HTR-8/SVneo (cell line): ENCODE data around the gene APOL4.
"Not testable (repeated sequence)": the region's sequence is repeated elsewhere in the genome, so short reads cannot be mapped to it uniquely, and the experiment has no call there.

Experiments used
- DNase-seq: peaks from one replicate; pipeline ENCODE4 v3.0.0; 2011; ENCODE audit warnings: low spot score, mixed read lengths; ENCODE audit not compliant: insufficient read length
- FAIRE-seq: peaks from 2 replicates; lab custom pipeline; 2011; peaks lifted over from hg19 to GRCh38; lab: Jason Lieb, UNC

The APOL4 gene, protein sequence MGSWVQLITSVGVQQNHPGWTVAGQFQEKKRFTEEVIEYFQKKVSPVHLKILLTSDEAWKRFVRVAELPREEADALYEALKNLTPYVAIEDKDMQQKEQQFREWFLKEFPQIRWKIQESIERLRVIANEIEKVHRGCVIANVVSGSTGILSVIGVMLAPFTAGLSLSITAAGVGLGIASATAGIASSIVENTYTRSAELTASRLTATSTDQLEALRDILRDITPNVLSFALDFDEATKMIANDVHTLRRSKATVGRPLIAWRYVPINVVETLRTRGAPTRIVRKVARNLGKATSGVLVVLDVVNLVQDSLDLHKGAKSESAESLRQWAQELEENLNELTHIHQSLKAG

DNA sequence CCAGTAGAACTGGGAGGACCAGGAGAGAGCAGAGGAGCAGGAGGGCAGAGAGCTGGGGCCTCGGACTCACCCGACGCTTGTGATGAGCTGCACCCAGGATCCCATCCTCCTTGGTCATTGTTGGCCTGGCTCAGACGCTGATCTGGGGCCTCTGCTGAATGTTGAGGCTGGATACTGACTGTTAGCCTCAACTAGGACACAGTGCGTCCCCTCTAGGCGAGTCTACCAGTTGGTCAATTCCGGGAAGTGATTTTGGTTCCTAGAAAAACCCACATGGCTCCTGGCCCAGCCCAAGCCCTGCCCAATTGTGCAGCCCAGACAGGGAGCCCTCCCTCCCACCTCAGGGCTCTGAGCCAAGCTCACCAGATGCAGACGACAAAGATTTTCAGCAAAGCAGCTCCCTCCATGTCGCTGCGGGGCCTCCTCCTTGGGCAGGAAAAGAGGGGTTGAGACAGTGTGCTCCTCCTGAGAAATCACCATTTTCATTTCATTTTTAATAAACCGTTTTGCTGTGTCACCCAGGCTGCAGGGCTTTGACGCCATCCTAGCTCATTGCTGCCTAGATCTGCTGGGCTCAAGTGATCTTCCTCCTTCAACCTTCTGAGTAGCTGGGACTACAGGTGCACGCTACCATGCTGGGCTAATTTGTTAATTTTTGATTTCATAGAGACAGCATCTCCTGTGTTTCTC, at the start of gene APOL4:
APOL4 (minus strand) TSS at position 180 of the 690 bp plus-strand sequence; CDS start at position 105, 75 bp downstream.
- no peak for DNase-seq
- no peak for FAIRE-seq

DNA sequence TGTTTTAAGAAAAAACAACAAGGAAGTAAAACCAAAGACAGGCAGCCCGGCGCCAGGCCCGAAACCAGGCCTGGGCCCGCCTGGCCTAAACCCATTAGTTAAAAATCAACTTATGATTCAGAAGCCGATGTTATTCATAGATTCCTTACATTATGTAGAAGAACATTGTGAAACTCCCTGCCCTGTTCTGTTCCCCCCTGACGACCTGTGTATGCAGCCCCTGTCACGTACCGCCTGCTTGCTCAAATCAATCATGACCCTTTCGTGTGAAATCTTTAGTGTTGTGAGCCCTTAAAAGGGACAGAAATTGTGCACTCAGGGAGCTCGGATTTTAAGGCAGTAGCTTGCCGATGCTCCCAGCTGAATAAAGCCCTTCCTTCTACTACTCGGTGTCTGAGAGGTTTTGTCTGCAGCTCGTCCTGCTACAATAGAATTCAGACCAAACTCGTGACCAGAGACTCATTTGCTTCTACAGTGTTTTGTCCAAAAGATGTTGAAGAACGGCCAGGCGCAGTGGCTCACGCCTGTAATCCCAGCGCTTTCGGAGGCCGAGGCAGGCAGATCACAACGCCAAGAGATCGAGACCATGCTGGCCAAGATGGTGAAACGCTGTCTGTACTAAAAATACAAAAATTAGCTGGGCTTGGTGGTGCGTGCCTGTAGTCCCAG, 48.8 kb upstream of the APOL4 start:
- not testable (repeated sequence) for DNase-seq, FAIRE-seq

DNA sequence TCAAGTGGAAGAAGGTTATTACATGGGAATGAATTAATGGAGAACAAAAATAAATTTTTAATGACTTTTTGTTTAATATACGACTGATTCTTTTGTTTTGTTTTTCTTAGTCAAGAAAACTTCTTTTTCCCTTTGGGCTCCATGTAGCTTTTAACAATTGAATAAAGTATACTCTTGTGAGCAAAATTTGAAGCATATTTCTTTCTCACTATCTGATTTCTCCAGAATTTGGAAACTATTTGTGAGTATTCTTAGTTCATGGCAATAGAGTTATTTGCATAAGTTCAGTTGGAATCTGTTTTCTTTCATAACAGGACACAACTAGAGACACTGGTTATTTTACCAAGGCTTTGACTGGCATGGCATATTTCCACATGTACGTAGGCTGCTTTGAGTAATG, 47.6 kb upstream of the APOL4 start:
- DNase-seq (no peak), FAIRE-seq (no peak)

DNA sequence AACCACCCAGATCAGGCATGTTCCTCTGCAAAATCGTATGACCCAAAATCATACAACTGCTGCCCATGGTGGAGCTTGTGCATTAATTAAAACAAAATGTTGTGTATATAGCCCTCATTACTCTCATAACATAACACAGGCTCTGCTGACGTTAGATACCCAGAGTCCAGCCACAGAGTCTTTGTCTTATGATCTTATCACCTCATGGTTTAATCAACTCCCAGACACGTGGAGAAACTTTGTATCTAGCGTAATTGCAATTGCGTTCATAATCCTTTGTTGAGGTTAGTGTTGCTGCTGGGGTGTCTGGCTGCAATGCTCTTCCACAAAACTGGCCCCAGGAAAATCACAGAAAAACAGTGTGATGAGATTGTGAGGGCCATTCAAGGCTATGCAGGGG, 46.3 kb upstream of the APOL4 start:
- DNase-seq (no peak), FAIRE-seq (no peak)

DNA sequence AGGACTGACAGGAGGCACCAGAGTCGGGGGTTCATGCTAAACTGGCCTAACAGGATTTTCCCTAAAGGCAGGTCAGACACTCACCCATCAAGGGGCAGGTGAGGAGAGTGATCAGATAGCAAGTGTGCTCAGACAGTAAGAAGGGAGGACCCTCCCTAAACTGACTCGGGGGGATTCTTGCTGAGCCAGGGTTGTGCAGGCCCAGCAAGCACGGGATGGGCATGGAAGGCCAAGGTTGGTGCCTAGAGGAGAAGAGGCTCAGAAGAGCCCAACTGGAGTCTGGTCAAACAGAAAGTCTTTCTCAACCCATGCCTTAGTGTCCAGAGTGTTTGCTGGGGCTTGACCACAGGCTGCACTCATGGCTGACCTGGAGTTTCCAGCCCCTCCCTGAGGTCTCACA, 45.1 kb upstream of the APOL4 start:
- DNase-seq, result no peak
- FAIRE-seq, result no peak

DNA sequence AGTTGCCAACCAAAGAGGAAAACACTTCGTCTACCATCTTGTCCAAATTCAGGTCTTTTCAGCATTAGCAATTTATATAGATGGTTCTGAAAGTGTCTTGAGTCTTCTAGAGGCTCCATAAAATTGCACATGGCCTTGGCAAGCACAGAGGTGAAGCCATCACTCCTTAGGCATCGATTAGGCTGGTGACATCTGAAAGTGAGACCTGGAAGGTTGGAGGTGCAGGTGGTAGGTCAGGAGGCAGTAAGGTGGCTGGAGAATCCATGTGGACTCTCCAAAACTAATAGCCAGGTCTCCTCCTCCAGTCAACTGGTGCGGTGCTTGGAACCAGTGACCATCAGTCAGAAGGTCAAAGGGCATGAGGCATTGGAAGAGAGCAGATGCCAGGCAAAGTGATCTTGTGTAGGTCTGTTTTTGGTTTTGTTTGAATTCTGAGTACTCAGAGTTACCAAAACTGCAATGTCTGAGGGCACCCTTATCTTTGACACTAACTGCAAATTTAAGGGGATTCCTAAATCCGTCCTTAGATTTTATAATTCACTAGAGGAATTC, 44.3 kb upstream of the APOL4 start:
- DNase-seq (no peak), FAIRE-seq (no peak)

DNA sequence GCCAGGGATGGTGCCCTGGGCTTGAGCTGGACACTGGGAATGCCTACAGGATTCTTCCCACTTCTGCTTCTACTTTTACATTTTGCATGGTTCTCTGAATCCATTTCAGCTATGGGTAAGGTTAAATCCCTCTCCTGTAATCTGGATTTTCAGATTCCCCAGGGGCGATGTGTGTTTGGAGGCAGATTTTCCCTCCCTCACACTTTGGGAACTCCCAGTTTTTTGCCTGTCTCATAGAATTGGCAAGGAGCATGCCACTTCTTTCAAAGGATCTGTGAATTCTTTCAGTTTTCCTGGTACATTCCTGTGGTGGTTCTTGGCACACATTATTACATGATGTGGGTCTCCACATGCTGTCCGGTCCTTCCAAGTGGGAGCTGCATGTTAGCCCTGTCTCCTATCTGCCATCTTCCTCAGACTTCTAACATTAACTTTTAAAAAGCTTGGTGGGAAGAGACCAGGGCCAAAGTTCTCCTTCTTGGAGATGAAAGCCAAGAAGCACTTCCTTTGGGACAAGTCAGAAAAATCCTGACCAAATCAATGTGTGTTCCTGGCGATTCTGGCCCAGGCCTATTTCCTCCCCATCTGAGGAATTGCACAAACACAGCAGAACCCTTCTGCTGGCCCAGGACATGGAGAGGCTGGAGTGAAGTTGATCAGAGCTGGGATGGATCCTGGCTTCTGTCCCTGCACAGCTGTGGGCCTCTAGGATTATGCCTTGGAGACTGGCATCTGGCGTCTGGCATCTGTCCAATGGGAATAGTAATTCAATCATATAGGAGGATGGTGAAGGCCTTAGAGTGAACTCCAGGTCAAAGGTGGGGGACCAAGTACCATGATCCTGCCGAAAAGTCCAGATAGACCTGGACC, 43.1 kb upstream of the APOL4 start:
- no peak for FAIRE-seq

DNA sequence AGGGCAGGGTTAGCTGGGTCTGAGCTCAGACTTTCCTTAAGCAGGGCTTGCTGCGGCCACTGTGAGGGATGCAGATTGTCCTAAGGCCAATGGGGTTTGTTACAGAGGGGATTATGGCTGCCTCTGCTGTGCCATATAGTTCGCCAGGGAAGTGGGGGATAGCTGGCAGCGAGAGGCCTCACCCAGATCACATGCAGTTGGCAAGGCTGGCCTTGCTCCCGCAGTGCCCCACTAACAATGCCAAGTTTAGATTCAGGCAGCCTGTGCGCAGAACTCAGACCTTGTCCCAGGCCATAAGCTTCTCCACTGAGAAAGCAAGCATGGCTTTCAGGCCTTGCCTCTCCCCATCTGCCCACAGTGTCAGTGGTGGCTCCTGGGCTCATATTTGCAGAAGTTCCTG, 42.4 kb upstream of the APOL4 start:
- FAIRE-seq (no peak), DNase-seq (no peak)

More for the DNA sequence above, 43.1 kb upstream of the APOL4 start:
- no peak for DNase-seq

DNA sequence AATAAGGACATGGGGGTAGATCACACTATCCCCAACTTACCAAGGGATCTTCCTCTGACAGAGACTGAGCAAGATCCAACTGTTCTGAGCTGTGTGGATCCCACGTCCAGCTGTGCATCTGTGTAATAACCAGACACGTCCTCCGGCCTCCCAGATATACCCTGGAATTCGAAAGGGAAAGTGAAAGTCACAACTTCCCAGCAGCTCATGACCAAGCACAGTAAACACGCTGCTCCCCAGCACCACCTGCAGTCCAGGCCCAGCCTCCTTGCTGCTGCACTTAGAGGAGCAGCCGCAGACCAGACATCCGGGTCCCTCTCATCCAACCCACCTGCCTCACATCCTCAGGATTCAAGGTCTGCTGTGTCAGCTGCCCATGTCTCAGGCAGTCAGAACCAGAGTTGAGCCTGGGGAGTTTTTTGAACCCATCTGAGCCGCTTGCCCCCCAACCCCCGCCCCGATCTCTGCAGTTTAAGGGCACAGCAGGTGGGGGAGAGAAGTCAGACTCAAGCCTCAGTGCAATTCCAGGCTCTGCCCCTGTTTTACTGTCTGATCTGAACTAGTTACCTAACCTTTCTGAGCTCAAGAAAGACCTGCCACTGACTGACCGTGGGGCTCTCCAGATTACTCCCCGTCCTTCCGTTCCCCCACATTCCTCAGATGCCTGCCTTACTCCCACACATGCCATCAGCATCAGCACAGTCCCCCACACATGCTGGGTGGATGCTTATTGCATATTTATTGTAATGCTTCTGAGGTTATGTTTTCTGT, 38.0 kb upstream of the APOL4 start, which contains the start of gene APOL2:
APOL2 (minus strand) TSS at position 127 of the 771 bp plus-strand sequence. CDS start 6,365 bp downstream, outside the sequence.
- FAIRE-seq, result peak; percentile 71
- peak; percentile 83 for DNase-seq

DNA sequence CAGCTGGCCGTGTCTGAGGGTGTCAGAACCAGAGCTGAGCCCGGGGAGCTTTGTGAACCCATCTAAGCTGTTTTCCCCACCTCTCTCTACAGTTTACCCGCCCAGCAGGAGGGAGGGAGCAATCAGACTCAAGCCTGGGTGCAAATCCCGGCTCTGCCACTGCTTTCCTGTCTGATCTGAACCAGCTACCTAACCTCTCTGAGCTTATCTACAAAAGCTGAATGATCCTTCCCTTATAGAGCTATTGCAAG, 37.5 kb upstream of the APOL4 start:
- DNase-seq (no peak), FAIRE-seq (no peak)

DNA sequence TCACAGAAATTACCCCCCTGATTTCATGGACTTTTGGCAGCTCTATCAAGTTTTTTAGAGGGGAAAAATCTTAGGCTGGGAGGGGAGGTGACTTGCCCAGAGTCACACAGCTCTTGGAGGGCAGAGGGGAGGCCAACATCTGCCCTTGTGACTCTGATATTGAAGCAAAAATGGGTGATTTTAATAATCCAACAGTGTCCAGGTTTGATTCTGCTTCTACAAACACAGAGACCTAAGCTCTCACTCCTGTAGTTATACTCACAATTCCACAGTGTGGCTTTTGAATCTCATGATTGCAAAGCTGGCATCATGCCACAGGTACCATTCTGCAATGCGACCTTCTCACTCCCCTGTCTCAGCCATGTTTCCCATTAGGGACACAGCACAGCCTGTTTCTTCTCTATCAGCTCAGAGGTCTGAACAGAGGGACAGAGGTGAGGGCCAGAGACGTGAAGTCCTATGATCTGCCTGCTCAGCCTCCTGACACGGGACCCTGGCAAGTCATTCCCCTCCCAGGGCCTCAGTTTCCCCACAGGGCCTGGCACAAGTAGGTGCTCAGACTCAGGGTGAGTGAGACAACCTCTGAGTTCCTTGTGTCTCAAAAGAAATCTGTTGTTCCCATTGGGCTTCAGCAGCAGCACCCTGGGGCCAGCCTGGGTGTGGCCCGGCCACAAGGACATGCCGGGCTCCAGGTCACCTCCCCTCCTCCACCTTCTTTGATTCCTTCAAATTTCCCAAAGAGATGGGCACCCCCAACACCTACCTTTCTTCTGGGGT, 37.0 kb upstream of the APOL4 start:
- no peak for DNase-seq
- no peak for FAIRE-seq

DNA sequence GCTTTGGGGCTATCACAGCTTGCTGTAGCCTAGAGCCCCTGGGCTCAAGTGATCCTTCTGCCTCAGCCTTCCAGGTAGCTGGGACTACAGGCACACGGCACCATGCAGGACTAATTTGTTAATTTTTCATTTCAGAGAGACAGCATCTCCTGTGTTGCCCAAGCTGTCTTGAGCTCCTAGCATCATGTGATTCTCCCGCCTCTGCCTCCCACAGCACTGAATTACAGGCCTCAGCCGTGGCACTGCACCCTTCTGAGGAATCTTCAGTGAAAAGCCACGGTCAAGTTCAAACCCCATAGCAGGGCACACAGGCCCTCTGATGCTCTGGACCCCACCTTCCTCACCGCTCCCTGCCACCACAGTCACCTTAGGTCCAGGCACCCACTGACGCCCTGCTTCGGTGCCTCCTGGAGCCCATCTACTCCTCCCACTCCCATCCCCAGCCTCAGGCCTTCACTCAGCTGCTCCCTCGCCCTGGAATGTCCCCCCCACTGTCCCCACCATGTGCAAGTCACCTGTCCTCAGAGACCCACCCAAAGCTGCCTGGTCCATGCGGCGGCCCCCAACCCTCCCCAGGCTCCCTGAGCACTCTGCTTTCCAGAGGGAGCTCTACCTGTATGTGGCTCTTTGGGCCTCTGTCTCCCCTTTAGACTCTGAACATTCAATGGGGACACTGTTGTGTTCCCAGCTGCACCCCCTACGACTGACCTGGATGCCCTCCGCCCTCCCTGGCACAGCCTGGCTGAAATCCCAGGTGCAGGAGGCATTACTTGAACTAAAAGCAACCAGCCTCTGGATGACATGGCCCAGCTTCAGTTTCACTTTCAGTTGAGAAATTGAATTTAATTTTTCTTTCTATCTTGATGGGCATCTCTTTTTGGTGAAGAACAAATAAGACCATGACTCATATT, 36.1 kb upstream of the APOL4 start:
- FAIRE-seq, result no peak
- no peak for DNase-seq

DNA sequence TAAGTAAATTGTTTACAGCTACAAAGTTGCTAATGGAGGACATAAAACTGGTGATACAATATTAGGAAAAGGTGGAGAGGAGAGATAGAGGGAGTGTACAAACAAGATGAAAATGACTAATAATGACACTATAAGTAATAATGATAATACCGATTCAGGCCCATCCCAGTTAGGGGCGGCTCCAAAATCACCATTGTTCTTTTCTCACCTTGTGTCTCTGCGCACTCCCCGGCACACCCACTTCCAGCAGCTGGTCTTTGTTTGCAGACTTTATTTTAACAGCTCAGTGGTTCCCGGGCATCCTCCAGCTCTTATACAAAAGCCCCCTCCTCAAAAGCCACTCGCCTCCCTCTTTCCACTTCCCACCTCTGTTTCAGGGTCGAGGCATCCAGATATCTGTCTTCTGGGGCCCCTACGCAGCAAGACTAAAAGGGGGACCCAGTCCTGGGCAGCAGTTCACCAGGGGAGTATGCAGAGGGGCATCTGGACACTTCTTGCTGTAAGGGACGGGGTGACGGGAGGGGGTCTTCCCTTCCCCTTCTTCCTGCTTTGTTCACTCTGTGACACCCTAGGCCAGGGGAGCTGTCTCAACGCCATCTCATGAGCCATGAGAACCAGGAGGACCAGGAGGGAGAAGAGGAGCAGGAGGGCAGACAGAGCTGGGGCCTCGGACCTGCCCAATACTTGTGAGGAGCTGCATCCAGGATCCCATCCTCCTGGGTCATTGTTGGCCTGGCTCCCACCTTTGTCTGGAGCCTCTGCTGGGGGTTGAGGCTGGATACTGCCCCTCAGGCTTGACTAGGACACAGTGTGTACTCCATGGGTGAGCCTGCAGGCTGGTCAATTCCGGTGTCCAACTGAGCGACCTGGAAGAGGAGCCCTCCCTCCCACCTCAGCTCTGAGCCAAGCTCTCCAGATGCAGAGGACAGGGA, 35.0 kb upstream of the APOL4 start:
- no peak for FAIRE-seq

DNA sequence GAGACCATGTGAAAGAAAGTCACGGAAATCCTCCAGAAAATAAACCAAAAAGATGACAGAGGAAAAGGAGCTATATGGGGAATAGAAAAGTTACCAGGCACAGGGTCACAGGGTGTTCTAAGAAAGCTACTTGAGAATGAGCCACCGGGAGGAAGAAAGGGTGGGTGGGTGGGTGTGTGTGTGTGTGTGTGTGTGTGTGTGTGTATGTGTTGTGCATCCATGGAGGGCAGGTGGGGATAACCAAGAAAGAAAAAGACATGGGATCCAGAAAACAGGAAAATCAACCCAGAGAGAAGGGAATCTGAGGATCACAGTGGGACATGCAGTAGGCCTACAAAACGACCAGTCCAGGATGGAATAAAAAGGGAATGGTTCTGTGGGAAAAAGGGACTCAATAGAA, 34.0 kb upstream of the APOL4 start:
- DNase-seq (no peak), FAIRE-seq (no peak)

More for the DNA sequence above, 35.0 kb upstream of the APOL4 start:
- no peak for DNase-seq

DNA sequence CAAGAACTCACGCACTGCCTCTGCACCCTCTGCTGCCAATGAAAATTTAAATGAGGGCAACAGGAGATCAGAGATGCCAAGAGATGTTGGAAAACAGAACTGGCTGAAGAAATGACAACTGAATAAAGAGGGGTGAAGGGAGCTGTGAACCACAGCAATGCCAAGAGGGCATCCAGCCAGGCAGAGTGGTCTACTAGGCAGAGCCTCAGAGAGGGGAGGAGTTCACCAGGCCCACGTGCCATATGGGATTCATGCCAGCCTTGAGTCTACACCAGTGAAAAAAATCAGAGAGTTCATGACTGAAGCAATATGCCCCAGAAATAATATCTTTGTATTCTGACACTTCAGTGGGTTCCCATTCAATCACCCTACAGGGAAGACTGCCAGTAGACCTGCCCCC, 33.3 kb upstream of the APOL4 start:
- DNase-seq (no peak), FAIRE-seq (no peak)

DNA sequence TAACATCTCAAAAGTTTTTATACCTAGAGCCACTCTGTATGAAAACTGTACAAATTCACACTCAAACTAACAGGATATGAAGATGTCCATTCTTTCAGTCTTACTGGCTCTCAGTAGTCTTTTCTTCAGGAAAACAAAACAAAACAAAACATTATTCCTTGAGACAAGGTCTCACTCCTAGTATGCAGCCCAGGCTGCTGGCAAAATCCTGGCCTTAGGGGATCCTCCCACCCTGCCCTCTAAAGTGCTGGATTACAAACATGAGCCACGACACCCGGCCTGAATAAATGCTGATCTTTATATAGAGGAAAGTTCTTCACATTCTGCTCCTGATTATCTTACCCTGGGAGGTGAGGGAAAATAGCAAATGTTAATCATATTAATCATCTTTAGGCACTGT, 32.6 kb upstream of the APOL4 start:
- no peak for DNase-seq
- no peak for FAIRE-seq

DNA sequence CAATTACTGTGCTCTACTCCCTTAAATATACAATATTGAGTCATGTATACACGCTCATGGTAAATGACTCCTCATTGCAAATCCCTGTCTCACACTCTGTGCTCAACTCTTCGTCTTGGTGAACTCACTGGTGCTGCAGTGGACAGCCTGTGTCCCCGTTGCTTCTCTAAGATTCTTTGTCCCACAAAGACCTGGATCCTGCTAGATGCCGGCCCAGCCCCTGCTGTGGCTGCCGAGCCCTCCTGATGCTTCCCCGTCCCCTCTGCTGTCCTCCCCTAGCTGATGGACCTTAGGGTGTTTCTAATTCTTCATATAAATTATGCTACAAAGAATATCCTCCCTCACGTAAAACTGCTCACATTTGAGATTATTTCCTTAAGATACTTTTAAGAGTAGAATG, 32.2 kb upstream of the APOL4 start:
- FAIRE-seq, result no peak
- DNase-seq, result no peak
